Measurements from ENCODE around the gene KRT15. TPM values are rescaled to one million over a fixed set of nuclear protein-coding genes. Genes with fewer than 3 reads are reported as not detected.

Gene KRT15
- total RNA-seq, 1 experiment from 2014 or later: 0.55 TPM

DNA sequence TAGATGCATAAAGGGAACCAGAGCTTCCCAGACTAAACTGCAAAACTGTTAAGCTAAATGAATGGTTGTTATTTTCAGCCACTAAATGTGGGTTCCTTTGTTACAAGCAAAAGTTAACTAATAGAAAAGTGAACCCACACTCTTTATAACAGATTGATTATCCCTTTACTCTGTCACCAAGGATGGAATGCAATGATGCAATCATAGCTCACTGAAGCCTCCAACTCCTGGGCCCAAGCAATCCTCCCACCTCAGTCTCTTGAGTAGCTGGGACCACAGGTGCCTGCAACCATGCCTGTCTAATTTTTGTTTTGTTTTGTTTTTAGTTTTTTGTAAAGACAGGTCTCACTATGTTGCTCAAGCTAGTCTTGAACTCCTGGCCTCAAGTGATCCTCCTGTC is 46.6 kb upstream of the KRT15 start (continued):
- TF ChIP-seq GRHL2 (CRISPR knock-in tag; IDR thresholded peaks at IDR 0.05; ENCODE audit: insufficient replicate concordance, severe bottlenecking): no peak
- TF ChIP-seq, protein P1, sequence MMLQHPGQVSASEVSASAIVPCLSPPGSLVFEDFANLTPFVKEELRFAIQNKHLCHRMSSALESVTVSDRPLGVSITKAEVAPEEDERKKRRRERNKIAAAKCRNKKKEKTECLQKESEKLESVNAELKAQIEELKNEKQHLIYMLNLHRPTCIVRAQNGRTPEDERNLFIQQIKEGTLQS (CRISPR knock-in tag; conservative IDR thresholded peaks at IDR 0.05): no peak

DNA sequence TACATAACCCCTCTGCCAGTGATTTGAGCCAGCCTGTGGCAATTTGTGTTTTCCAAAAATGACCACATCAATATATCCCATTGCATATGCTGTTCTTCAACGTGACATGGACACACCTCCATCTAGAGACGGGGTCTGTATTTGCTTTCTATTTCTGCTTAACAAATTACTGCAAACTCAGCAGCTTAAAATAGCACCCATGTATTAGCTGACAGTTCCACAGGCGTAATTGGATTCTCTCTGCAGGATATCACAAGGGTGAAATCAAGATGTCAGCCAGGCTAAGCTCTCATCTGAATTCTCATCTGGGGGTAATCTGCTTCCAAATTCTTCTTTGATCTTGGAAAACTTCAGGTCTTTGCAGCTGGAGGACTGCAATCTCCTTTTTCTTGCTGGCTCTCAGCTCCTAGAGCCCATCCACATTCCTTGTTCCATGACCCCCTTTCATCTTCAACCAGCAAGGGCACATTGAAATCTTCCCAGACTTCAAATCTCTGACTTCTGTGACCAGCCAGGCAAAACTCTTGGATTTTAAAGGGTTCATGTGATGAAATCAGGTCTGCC is 45.0 kb upstream of the KRT15 start:
- TF ChIP-seq, protein P1 (CRISPR knock-in tag; conservative IDR thresholded peaks at IDR 0.05): no peak
- TF ChIP-seq, protein P2, sequence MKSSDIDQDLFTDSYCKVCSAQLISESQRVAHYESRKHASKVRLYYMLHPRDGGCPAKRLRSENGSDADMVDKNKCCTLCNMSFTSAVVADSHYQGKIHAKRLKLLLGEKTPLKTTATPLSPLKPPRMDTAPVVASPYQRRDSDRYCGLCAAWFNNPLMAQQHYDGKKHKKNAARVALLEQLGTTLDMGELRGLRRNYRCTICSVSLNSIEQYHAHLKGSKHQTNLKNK (CRISPR knock-in tag; IDR thresholded peaks at IDR 0.05): no peak
- Mint-ChIP-seq H3K27me3 (ENCODE audit: low read depth) (peaks cover 6% of the 10 kb centered on the region), H3K4me3 (no peak overlapping the region), H3K4me1 (no peaks in the 10 kb centered on the region), H3K36me3 (no peaks in the 10 kb centered on the region), H3K9me3 (no peaks in the 10 kb centered on the region), H3K27ac (no peak overlapping the region)
- no peak for ATAC-seq
- ChIA-PET CTCF (interaction anchor here (0.9 to 7.0 kb wide), 6 partner anchors 15 to 102 kb away, joined by 3 to 77 read pairs (median 15); no protein-coding TSS in a partner anchor), POLR2A (no interaction called here)
- no peak for DNase-seq (ENCODE audit: low spot score)

DNA sequence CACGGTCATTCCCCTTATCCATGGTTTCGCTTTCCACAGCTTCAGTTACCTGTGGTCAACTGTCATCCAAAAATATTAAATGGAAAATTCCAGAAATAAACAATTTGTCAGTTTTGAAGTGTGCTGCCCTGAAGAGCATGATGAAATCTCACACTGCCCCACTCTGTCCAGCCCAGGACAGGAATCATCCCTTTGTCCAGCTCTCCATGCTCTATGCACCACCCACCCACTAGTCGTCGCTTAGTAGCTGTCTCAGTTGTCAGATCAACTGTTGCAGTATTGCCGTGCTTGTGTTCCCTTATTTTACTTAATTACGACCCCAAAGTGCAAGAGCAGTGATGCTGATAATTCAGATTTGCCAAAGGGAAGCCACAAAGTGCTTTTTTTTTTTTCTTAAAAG is 42.9 kb upstream of the KRT15 start:
- no peak for ATAC-seq
- TF ChIP-seq TEAD4 (CRISPR knock-in tag; IDR thresholded peaks at IDR 0.05) (no peak), HMGA2 (CRISPR knock-in tag; IDR thresholded peaks at IDR 0.05) (no peak), SMAD3 (CRISPR knock-in tag; IDR thresholded peaks at IDR 0.05; ENCODE audit: borderline replicate concordance) (no peak), NR3C1 (CRISPR knock-in tag; conservative IDR thresholded peaks at IDR 0.05; ENCODE audit: low read depth) (no peak), ETV6 (CRISPR knock-in tag; IDR thresholded peaks at IDR 0.05) (no peak), NFYB (CRISPR knock-in tag; conservative IDR thresholded peaks at IDR 0.05; ENCODE audit: low read depth) (no peak), ZNF219 (CRISPR knock-in tag; IDR thresholded peaks at IDR 0.05; ENCODE audit: borderline replicate concordance) (no peak), GRHL2 (CRISPR knock-in tag; IDR thresholded peaks at IDR 0.05; ENCODE audit: insufficient replicate concordance, severe bottlenecking) (no peak), CBFB (CRISPR knock-in tag; IDR thresholded peaks at IDR 0.05; ENCODE audit: low read depth) (no peak)
- TF ChIP-seq, protein P3, sequence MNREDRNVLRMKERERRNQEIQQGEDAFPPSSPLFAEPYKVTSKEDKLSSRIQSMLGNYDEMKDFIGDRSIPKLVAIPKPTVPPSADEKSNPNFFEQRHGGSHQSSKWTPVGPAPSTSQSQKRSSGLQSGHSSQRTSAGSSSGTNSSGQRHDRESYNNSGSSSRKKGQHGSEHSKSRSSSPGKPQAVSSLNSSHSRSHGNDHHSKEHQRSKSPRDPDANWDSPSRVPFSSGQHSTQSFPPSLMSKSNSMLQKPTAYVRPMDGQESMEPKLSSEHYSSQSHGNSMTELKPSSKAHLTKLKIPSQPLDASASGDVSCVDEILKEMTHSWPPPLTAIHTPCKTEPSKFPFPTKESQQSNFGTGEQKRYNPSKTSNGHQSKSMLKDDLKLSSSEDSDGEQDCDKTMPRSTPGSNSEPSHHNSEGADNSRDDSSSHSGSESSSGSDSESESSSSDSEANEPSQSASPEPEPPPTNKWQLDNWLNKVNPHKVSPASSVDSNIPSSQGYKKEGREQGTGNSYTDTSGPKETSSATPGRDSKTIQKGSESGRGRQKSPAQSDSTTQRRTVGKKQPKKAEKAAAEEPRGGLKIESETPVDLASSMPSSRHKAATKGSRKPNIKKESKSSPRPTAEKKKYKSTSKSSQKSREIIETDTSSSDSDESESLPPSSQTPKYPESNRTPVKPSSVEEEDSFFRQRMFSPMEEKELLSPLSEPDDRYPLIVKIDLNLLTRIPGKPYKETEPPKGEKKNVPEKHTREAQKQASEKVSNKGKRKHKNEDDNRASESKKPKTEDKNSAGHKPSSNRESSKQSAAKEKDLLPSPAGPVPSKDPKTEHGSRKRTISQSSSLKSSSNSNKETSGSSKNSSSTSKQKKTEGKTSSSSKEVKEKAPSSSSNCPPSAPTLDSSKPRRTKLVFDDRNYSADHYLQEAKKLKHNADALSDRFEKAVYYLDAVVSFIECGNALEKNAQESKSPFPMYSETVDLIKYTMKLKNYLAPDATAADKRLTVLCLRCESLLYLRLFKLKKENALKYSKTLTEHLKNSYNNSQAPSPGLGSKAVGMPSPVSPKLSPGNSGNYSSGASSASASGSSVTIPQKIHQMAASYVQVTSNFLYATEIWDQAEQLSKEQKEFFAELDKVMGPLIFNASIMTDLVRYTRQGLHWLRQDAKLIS (CRISPR knock-in tag; IDR thresholded peaks at IDR 0.05; ENCODE audit: borderline replicate concordance): no peak
- TF ChIP-seq, protein P4, sequence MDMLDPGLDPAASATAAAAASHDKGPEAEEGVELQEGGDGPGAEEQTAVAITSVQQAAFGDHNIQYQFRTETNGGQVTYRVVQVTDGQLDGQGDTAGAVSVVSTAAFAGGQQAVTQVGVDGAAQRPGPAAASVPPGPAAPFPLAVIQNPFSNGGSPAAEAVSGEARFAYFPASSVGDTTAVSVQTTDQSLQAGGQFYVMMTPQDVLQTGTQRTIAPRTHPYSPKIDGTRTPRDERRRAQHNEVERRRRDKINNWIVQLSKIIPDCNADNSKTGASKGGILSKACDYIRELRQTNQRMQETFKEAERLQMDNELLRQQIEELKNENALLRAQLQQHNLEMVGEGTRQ (CRISPR knock-in tag; IDR thresholded peaks at IDR 0.05): no peak
- TF ChIP-seq, protein P5, sequence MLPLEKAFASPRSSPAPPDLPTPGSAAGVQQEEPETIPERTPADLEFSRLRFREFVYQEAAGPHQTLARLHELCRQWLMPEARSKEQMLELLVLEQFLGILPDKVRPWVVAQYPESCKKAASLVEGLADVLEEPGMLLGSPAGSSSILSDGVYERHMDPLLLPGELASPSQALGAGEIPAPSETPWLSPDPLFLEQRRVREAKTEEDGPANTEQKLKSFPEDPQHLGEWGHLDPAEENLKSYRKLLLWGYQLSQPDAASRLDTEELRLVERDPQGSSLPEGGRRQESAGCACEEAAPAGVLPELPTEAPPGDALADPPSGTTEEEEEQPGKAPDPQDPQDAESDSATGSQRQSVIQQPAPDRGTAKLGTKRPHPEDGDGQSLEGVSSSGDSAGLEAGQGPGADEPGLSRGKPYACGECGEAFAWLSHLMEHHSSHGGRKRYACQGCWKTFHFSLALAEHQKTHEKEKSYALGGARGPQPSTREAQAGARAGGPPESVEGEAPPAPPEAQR (CRISPR knock-in tag; IDR thresholded peaks at IDR 0.05): no peak
- TF ChIP-seq, protein P6, sequence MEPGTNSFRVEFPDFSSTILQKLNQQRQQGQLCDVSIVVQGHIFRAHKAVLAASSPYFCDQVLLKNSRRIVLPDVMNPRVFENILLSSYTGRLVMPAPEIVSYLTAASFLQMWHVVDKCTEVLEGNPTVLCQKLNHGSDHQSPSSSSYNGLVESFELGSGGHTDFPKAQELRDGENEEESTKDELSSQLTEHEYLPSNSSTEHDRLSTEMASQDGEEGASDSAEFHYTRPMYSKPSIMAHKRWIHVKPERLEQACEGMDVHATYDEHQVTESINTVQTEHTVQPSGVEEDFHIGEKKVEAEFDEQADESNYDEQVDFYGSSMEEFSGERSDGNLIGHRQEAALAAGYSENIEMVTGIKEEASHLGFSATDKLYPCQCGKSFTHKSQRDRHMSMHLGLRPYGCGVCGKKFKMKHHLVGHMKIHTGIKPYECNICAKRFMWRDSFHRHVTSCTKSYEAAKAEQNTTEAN (CRISPR knock-in tag; IDR thresholded peaks at IDR 0.05): no peak

More for the DNA sequence above, 42.9 kb upstream of the KRT15 start:
- Mint-ChIP-seq H3K36me3 (no peaks in the 10 kb centered on the region), H3K4me1 (no peaks in the 10 kb centered on the region), H3K27me3 (ENCODE audit: low read depth) (no peaks in the 10 kb centered on the region; the same call in 1 of the 2 replicates), H3K4me3 (no peak overlapping the region), H3K27ac (no peak overlapping the region), H3K9me3 (no peaks in the 10 kb centered on the region)
- POLR2A ChIA-PET: interaction anchor here (0.6 kb wide), 1 partner anchor 105 kb away, joined by 9 read pairs; no protein-coding TSS in a partner anchor
- DNase-seq (ENCODE audit: low spot score): no peak
- CTCF ChIA-PET: interaction anchor here (0.6 to 7.0 kb wide), 4 partner anchors 12 to 104 kb away, joined by 3 to 77 read pairs (median 12); no protein-coding TSS in a partner anchor

All from WTC11 (cell line).